K562 (cell line): ENCODE measurements around the gene SS18L1. TPM values are rescaled to one million over a fixed set of nuclear protein-coding genes. Genes with fewer than 3 reads are reported as not detected.
A peak's percentile ranks its signal among the peaks of the same experiment; 100 is the strongest.

Experiments
- MCM3 ChIP-seq: fragments of 450-650 bp; IDR thresholded peaks from 2 replicates; pipeline ENCODE4 v1.6.1; 2016
- MEF2D ChIP-seq: conservative IDR thresholded peaks from 2 replicates; pipeline ENCODE4 v1.6.1; 2016; ENCODE audit warnings: low read depth, missing genetic modification characterization, missing compliant biosample characterization
- NUFIP1 ChIP-seq: fragments of 450-650 bp; IDR thresholded peaks from 2 replicates; pipeline ENCODE4 v1.6.1; 2018; ENCODE audit not compliant: partially characterized antibody
- POLR2A ChIP-seq: fragments of 450-650 bp; conservative IDR thresholded peaks from 2 replicates; pipeline ENCODE4 v1.6.1; 2016
- RBM14 ChIP-seq: fragments of 200-400 bp; formaldehyde crosslinking; IDR thresholded peaks from 2 replicates; pipeline ENCODE4 v1.6.1; 2018; ENCODE audit warnings: low read depth, mild to moderate bottlenecking, low read length, moderate library complexity, borderline replicate concordance; ENCODE audit not compliant: insufficient read depth
- RBM39 ChIP-seq: fragments of 200-400 bp; formaldehyde crosslinking; optimal IDR thresholded peaks from 2 replicates; pipeline ENCODE3; 2018; ENCODE audit warnings: low read depth, low read length
- SMC3 ChIP-seq: conservative IDR thresholded peaks from 2 replicates; pipeline ENCODE4 v1.6.1; 2011; ENCODE audit warnings: low read depth, low read length, improper control_type of control experiment; ENCODE audit not compliant: insufficient read depth
- TOE1 ChIP-seq, 2 experiments: fragments of 450-650 bp in 1 of 2; sonication (generic) in 1 of 2; formaldehyde crosslinking in 1 of 2; IDR thresholded peaks; 2 replicates each; pipeline versions ENCODE4 v1.7.1 to v1.8.0; 2016 to 2022; ENCODE audit warnings: borderline replicate concordance in 2 of 2, mild to moderate bottlenecking in 2 of 2, antibody characterized with exemption in 1 of 2, inconsistent platforms in 1 of 2, low read depth in 1 of 2, missing genetic modification reagents in 1 of 2, moderate library complexity in 1 of 2
- ZNF253 ChIP-seq: fragments of 250-450 bp; sonication (Bioruptor Pico); conservative IDR thresholded peaks from 2 replicates; pipeline ENCODE4 v1.6.1; 2021; ENCODE audit warnings: mild to moderate bottlenecking
- polyA plus RNA-seq, 8 experiments: library from polyadenylated mRNA; depleted of rRNA in 4 of 8; stranded (reverse) in 5 of 8; unstranded in 3 of 8; fragments of >200 nt; fragmentation: Nextera tagmentation in 2 of 8; fragmentation: Illumina TruSeq in 1 of 8; extraction: Ambion mirVana in 2 of 8; extraction: Trizol in 1 of 8; gene quantifications; 2 replicates each; pipeline versions ENCODE4 v1.2.1 to v1.2.3, GENCODE V29; 2011 to 2014; ENCODE audit warnings: inconsistent platforms in 1 of 8, missing spikeins in 1 of 8
- total RNA-seq, 7 experiments: library from RNA; depleted of rRNA in 6 of 7; stranded (reverse); fragments of >200 nt in 6 of 7; fragmentation: Illumina TruSeq in 2 of 7; extraction: Trizol in 2 of 7; gene quantifications; 2 replicates each; pipeline versions ENCODE4 v1.2.1 to v1.2.3, GENCODE V29; 2011 to 2021; ENCODE audit warnings: low replicate concordance in 1 of 7
- TF ChIP-seq, protein P1 (sequence below), 2 experiments: fragments of 450-650 bp; formaldehyde crosslinking in 1 of 2; IDR thresholded peaks; 2 replicates each; pipeline versions ENCODE4 v1.4.0 to v1.6.1; 2014 to 2020; ENCODE audit warnings: mild to moderate bottlenecking in 2 of 2, borderline replicate concordance in 1 of 2, low read depth in 1 of 2
- TF ChIP-seq, protein P2 (sequence below), 2 experiments: IDR thresholded peaks in 1 of 2; conservative IDR thresholded peaks in 1 of 2; 2 replicates each; pipeline ENCODE4 v1.6.1; 2016; ENCODE audit warnings: low read depth in 2 of 2, mild to moderate bottlenecking in 1 of 2, missing compliant biosample characterization in 1 of 2, missing genetic modification characterization in 1 of 2, moderate library complexity in 1 of 2
- TF ChIP-seq, protein P3 (sequence below): fragments of 250-450 bp; sonication (Bioruptor Pico); IDR thresholded peaks from 2 replicates; pipeline ENCODE4 v1.5.0; 2021; ENCODE audit warnings: mild to moderate bottlenecking, borderline replicate concordance

SS18L1 gene
- total and polyA plus RNA-seq, 9 of the 15 experiments (the other 6 are each of a cell fraction or from before 2014, with no cell fraction given) = 2.7 to 28.3 (median 15.1) TPM

DNA sequence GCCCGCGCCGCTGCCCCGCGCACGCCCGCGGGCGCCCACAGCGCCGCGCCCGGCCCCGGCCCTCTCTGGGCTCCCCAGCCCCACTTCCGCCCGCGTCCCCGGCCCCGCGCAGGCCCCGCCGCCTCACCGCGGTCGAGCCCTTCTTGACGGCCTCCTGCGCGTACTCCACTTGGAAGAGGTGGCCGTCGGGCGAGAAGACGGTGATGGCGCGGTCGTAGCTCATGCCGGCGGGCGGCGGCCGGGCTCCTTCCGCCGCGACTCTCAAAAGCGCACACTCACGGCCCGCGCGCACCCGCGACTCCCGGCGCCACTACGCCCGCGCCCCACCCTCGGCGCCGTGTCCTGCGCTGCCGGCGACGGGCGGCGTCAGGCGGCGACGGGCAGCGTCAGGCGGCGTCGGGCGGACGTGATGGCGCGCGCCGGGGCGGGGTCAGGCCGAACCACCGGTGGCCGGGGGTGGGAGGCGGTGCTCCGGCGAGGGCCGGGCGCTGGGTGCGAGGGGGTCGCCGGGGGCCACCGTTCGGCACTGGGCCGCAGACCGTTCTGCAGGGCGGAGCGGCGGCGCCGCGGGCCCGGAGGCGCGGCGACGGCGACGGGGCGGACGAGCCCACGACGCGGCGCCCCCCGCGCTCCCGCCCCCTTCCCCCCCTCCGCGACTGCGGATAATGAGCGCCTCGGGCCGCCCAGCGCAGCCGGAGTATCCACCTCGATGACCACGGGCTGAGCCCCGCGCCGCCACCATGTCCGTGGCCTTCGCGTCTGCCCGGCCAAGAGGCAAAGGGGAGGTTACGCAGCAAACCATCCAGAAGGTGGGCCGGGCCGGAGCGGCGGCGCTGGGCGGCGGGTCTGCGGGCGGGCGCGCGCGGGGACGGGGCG, at the start of gene SS18L1, which contains the start of gene PSMA7 (continued):
- TF ChIP-seq SMC3 (no peak), MCM3 (no peak), MEF2D (tag) (no peak), POLR2A (peak; percentile 74), RBM14 (no peak), TOE1 (IDR thresholded peaks at IDR 0.05; ENCODE audit: borderline replicate concordance) (no peak), TOE1 (CRISPR knock-in tag; IDR thresholded peaks at IDR 0.05; ENCODE audit: borderline replicate concordance, low read depth) (no peak), RBM39 (no peak), NUFIP1 (no peak), ZNF253 (CRISPR knock-in tag) (no peak)
- TF ChIP-seq, protein P1, sequence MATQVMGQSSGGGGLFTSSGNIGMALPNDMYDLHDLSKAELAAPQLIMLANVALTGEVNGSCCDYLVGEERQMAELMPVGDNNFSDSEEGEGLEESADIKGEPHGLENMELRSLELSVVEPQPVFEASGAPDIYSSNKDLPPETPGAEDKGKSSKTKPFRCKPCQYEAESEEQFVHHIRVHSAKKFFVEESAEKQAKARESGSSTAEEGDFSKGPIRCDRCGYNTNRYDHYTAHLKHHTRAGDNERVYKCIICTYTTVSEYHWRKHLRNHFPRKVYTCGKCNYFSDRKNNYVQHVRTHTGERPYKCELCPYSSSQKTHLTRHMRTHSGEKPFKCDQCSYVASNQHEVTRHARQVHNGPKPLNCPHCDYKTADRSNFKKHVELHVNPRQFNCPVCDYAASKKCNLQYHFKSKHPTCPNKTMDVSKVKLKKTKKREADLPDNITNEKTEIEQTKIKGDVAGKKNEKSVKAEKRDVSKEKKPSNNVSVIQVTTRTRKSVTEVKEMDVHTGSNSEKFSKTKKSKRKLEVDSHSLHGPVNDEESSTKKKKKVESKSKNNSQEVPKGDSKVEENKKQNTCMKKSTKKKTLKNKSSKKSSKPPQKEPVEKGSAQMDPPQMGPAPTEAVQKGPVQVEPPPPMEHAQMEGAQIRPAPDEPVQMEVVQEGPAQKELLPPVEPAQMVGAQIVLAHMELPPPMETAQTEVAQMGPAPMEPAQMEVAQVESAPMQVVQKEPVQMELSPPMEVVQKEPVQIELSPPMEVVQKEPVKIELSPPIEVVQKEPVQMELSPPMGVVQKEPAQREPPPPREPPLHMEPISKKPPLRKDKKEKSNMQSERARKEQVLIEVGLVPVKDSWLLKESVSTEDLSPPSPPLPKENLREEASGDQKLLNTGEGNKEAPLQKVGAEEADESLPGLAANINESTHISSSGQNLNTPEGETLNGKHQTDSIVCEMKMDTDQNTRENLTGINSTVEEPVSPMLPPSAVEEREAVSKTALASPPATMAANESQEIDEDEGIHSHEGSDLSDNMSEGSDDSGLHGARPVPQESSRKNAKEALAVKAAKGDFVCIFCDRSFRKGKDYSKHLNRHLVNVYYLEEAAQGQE (IDR thresholded peaks at IDR 0.05; ENCODE audit: borderline replicate concordance) = peak; percentile 91
- TF ChIP-seq, protein P1 (CRISPR knock-in tag; IDR thresholded peaks at IDR 0.05; ENCODE audit: low read depth) = no peak
- TF ChIP-seq, protein P2, sequence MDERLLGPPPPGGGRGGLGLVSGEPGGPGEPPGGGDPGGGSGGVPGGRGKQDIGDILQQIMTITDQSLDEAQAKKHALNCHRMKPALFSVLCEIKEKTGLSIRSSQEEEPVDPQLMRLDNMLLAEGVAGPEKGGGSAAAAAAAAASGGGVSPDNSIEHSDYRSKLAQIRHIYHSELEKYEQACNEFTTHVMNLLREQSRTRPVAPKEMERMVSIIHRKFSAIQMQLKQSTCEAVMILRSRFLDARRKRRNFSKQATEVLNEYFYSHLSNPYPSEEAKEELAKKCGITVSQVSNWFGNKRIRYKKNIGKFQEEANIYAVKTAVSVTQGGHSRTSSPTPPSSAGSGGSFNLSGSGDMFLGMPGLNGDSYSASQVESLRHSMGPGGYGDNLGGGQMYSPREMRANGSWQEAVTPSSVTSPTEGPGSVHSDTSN (CRISPR knock-in tag; IDR thresholded peaks at IDR 0.05; ENCODE audit: low read depth) = no peak
- TF ChIP-seq, protein P2 (tag; conservative IDR thresholded peaks at IDR 0.05; ENCODE audit: low read depth) = no peak
- TF ChIP-seq, protein P3, sequence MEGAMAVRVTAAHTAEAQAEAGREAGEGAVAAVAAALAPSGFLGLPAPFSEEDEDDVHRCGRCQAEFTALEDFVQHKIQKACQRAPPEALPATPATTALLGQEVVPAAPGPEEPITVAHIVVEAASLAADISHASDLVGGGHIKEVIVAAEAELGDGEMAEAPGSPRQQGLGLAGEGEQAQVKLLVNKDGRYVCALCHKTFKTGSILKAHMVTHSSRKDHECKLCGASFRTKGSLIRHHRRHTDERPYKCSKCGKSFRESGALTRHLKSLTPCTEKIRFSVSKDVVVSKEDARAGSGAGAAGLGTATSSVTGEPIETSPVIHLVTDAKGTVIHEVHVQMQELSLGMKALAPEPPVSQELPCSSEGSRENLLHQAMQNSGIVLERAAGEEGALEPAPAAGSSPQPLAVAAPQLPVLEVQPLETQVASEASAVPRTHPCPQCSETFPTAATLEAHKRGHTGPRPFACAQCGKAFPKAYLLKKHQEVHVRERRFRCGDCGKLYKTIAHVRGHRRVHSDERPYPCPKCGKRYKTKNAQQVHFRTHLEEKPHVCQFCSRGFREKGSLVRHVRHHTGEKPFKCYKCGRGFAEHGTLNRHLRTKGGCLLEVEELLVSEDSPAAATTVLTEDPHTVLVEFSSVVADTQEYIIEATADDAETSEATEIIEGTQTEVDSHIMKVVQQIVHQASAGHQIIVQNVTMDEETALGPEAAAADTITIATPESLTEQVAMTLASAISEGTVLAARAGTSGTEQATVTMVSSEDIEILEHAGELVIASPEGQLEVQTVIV = no peak
